CD4-positive, alpha-beta T cell treated with Interferon alpha-2 for 1 hour (primary cell): ENCODE measurements around the gene PRELID3B.

ENCODE experiments used
- DNase-seq, 2 donors: peaks; one replicate each; pipeline ENCODE4 v3.0.0-alpha.2; 2020 to 2022

PRELID3B gene

DNA sequence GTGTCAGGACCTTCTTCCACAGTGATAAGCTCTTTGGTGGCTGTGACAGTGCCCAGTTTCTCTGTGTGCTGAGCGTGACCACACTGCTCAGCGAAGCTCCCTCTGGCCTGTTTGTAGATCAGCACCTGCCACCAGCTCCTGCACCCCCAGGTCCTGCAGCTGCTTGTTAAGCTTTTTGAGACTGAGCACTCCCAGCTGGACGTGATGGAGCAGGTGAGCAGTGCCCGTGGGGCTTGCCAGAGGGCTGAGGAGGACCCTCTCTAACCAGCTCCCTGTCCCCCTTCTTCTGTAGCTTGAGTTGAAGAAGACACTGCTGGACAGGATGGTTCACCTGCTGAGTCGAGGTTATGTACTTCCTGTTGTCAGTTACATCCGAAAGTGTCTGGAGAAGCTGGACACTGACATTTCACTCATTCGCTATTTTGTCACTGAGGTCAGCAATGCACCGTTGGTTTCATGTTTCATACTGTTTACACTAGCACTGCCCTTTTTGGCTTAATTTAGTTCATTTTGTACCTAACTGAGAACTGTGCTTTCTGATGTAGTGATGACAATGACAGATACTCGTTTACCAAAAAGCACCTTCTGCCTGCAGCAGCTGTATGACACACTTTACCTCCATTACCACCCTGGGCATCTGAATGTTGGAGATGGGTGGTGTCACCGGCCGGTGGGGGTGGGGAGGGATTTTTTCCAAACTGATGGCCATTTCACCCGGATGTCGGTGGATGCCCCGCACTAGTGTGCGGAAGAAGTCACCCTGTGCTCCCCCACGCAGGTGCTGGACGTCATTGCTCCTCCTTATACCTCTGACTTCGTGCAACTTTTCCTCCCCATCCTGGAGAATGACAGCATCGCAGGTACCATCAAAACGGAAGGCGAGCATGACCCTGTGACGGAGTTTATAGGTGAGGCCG lies 49.0 kb downstream of the PRELID3B start:
- DNase-seq = no peak

- DNase-seq = no peak
Observed at GRCh38 chr20:58992911-58993310, 49.7 kb downstream of the PRELID3B start.

- DNase-seq = no peak
Observed at GRCh38 chr20:58991715-58992114, 50.9 kb downstream of the PRELID3B start.

- no peak for DNase-seq
Observed at GRCh38 chr20:58990651-58991445, 51.7 kb downstream of the PRELID3B start.

DNA sequence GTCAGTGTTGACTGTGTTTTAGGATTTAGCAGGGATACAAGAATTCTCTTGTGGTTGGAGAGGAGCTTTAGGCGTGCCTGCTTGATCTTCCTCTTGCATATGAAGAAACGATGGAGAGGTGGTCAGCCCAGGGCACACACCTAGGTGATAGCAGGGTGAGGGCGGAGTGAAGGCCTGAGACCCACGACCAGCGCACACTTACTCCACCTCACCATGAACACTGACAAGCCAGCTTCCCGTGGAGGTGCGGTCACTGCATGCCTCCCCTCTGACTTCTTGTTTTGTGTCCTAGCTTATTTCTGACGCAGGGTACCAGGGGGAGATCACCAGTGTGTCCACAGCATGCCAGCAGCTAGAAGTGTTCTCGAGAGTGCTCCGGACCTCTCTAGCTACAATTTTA lies 53.4 kb downstream of the PRELID3B start:
- no peak for DNase-seq

DNA sequence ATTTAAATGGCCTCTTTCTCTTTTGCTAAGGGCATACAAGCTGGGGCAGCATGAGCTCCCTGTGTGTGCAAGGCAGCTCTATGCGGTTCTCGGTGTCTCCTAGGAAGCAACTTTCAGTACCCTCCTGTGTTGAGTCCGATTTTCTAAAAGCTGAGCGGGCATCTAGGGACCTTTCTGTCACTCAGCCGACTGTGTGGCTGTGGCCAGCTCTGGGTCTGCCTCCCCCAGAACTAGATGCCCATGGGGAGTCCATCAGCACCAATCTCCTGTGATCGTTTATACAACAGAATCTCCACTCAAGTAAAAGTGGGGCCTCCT lies 54.1 kb downstream of the PRELID3B start:
- DNase-seq = no peak

DNA sequence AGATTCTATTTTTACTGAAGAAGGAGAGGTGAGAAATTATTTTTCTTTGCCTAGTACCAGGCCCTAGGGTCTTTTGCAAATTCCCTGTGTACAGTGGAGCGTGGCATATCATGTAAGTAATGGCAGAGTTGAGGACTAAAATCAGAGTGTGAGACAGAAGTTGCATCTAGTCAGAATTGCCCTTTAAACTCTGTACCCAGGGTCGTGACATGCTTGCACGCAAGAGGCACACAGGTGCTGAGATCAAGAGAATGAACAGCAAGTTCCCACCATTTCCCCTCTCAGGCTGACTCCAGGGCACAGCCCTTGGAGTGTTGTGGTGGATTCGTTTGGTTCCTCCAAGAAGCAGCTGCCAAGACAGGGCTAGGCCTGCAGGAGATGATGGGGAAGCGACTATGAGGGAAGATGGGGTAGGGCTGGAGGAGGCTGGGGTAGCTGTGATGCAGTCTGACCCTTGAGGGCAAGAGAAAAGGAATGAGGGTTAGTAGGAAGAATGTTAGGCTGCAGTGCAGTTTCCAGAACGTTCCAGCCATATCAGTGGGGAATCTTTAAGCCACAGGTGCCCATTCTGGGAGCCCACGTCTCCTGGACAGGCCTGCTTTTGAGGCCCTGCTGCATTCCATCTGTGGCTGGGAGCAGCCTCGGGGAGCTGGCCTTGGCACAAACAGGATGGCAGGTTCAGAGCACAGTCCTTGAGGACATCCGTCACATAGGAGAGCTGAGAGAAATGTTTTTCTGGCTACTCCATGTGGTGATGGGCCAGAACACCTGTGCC lies 54.6 kb downstream of the PRELID3B start:
- DNase-seq = no peak

- DNase-seq = no peak
Observed at GRCh38 chr20:58986968-58987517, 55.5 kb downstream of the PRELID3B start.

DNA sequence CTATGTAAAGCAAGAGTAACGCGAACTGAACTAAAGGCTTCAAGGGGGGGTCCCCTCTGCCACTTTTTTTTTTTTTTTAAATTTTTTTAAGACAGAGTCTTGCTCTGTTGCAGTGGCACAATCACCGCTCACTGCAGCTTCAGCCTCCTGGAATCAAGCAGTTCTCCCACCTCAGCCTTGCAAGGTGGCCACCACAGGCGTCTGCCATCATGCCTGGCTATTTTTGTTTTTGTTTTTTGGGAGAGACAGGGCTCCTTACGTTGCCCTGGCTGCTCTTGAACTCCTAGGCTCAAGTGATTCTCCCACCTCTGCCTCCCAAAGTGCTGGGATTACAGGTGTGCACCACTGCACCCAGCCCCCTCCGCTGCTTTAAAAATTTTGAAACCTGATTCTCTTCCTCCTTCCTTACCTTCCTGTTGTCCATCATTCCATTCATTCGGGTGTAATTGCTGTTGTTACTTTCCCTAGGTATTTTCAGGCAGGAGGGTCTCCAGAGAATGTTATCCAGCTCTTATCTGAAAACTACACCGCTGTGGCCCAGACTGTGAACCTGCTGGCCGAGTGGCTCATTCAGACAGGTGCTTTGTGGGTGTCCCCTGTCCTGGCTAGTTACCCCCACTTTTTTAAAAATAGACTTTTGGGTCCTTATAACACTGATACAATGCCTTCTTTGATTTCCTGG lies 56.2 kb downstream of the PRELID3B start:
- no peak for DNase-seq

DNA sequence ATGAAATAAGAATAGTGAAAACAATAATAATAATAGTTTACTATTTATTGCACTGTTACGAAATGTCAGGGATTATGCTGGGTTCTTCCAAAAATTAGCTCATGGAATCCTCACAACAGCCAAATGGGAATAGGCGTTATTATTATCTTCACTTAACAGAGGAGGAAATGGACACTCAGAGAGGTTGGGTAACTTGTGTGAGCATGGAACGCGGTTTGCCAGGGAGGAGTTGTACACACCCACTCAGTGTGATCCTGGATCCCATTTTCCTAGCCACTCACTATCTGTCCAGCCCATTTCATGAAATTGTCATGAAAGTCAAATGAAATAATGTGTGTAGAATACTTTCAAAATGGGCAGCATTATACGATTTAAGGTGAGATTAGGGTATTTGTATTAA lies 56.9 kb downstream of the PRELID3B start:
- no peak for DNase-seq

DNA sequence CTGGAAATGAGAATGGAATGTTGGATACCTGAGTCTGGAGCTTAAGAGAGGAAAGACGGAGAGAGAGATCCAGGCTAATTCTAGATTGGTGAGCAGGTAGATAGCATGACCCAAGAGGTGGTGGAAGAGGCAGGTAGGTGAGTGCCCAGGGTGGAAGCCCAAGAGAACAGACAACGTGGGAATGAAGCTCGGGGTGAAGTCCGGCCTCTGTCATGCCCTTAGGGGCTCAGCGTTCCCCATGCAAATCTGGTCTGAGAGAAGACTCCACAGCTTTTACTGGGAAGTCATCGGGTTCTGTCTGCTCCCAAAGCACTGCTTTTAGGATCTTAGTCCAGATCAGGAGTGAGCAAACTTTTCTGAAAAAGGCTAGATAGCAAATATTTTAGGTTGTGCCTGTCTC lies 57.9 kb downstream of the PRELID3B start:
- no peak for DNase-seq
